Osteocyte (in vitro differentiated cells): ENCODE results near the gene RREB1. TPM values are rescaled to one million over a fixed set of nuclear protein-coding genes. Genes with fewer than 3 reads are reported as not detected.
A peak's percentile ranks its signal among the peaks of the same experiment; 100 is the strongest.

Experiments
- DNase-seq: peaks from one replicate; pipeline ENCODE4 v3.0.0; 2021; ENCODE audit warnings: mixed read lengths; ENCODE audit not compliant: unreplicated experiment; ENCODE audit errors: extremely low spot score
- H3K27ac Mint-ChIP-seq: one replicate; pipeline ENCODE4 v1.8.0; 2021; ENCODE audit warnings: mild to moderate bottlenecking, mixed read lengths; ENCODE audit not compliant: unreplicated experiment
- H3K27me3 Mint-ChIP-seq: one replicate; pipeline ENCODE4 v1.8.0; 2021; ENCODE audit warnings: mixed read lengths; ENCODE audit not compliant: unreplicated experiment
- H3K36me3 Mint-ChIP-seq: one replicate; pipeline ENCODE4 v1.8.0; 2021; ENCODE audit warnings: mixed read lengths; ENCODE audit not compliant: unreplicated experiment
- H3K4me1 Mint-ChIP-seq: one replicate; pipeline ENCODE4 v1.8.0; 2021; ENCODE audit warnings: mixed read lengths; ENCODE audit not compliant: unreplicated experiment
- H3K4me3 Mint-ChIP-seq: one replicate; pipeline ENCODE4 v1.8.0; 2021; ENCODE audit warnings: mild to moderate bottlenecking, moderate library complexity, mixed read lengths; ENCODE audit not compliant: unreplicated experiment
- H3K9me3 Mint-ChIP-seq: one replicate; pipeline ENCODE4 v1.8.0; 2021; ENCODE audit warnings: mixed read lengths; ENCODE audit not compliant: unreplicated experiment
- total RNA-seq: library from RNA; stranded (reverse); gene quantifications from 2 replicates; pipeline ENCODE4 v1.2.1, GENCODE V29; 2021
- TF ChIP-seq, protein P1 (sequence below): fragments of 200-600 bp; sonication (generic); IDR thresholded peaks from 2 replicates; pipeline ENCODE4 v1.5.0; 2021; ENCODE audit warnings: antibody characterized with exemption, mild to moderate bottlenecking, moderate library complexity

RREB1 gene
- total RNA-seq, 1 donor from 2014 or later, result 29.9 TPM

DNA sequence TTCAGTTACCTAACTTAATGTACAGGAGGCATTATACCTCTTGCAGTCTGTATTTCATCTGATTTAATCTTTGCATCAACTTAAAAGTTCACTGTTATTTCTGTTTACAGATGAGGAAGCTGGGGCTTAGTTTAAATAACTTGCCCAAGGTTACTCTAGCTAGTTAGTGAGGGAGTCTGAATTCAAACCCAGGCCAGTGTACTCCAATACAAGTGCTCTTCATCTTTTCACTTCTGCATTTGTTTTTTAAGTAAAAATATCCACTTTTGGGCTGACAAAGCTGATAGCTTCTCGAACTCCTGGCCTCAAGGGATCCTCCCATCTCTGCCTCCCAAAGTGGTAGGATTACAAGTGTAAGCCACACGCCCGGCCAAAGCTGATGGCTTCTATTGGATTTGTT, 23.6 kb downstream of the RREB1 start:
- Mint-ChIP-seq H3K9me3 (no peaks in the 10 kb centered on the region), H3K27ac (no peak overlapping the region)
- TF ChIP-seq, protein P1, sequence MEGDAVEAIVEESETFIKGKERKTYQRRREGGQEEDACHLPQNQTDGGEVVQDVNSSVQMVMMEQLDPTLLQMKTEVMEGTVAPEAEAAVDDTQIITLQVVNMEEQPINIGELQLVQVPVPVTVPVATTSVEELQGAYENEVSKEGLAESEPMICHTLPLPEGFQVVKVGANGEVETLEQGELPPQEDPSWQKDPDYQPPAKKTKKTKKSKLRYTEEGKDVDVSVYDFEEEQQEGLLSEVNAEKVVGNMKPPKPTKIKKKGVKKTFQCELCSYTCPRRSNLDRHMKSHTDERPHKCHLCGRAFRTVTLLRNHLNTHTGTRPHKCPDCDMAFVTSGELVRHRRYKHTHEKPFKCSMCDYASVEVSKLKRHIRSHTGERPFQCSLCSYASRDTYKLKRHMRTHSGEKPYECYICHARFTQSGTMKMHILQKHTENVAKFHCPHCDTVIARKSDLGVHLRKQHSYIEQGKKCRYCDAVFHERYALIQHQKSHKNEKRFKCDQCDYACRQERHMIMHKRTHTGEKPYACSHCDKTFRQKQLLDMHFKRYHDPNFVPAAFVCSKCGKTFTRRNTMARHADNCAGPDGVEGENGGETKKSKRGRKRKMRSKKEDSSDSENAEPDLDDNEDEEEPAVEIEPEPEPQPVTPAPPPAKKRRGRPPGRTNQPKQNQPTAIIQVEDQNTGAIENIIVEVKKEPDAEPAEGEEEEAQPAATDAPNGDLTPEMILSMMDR, result no peak

DNA sequence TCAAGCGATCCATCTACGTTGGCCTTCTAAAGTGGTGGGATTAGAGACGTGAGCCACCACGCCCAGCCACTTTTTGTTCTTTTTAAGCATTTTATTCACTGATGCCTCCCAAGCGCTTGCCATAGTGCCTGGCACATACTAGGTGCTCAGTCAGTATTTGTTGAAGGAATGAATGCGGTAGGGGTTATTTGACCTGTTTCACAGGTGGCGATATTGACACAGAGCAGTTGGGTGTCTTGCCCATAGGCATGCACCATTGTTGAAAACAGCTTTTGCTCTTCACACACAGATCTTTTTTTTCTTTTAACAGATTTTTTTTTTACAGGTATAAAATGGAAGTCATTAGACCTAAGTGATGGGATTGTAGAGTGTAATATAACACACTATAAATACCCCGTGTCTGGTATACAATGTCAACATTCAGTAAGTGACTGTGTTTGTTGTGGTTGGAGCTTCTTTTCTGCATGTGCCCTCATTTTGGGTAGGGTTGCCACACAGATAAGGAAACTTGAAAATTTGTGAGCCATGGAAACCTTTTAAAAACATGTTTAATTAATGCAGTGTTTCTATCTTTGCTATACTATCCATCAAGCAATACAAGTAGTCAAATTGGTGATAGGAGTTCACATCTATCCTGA, 24.8 kb downstream of the RREB1 start:
- DNase-seq, result no peak
- Mint-ChIP-seq H3K27ac (no peak overlapping the region), H3K4me1 (peaks cover 30% of the 10 kb centered on the region), H3K9me3 (no peaks in the 10 kb centered on the region), H3K27me3 (no peaks in the 10 kb centered on the region), H3K4me3 (no peak overlapping the region), H3K36me3 (peaks cover 2% of the 10 kb centered on the region)
- TF ChIP-seq, protein P1, result no peak

More for the DNA sequence above, 23.6 kb downstream of the RREB1 start:
- no peak overlapping the region for H3K4me3 Mint-ChIP-seq
- H3K4me1 Mint-ChIP-seq, result peaks cover 21% of the 10 kb centered on the region
- H3K27me3 Mint-ChIP-seq, result no peaks in the 10 kb centered on the region
- DNase-seq, result no peak
- peaks cover 2% of the 10 kb centered on the region for H3K36me3 Mint-ChIP-seq

DNA sequence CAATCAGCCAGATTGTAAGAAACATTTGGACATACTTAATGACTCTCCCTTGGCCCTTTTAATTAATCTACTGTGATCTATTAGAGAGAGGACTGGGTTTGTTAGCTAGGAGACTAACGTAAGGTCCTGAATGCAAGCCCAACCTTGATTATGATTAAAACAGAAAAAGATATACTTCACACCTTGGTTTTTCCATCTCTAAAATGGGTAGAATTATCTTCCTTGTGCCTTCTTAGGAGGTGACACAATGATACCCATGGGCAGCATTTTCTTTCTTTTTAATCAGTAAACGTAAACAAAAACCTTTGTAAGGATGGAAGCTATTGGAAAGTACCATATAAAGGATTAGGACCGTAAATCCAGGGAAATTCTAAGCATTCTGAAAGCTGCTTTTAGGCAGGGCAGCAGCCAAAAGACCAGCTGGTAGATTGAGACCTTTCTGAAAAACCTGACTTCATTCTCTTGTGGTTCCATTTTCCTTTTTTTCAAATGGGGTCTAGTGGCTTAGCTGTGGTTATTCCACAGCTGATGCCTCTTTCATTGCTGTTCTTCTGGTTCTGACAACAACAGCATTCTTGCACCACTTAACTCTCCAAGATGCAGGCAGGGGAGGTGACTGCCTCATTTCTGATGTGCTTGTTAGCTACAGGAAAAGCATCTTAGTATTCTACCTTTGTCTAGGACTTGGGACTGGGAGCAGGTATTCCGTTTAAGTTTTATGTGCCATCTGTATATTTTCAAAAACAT, 27.4 kb downstream of the RREB1 start:
- H3K4me1 Mint-ChIP-seq, result peaks cover 40% of the 10 kb centered on the region
- H3K36me3 Mint-ChIP-seq, result peaks cover 2% of the 10 kb centered on the region
- no peak overlapping the region for H3K4me3 Mint-ChIP-seq
- DNase-seq, result no peak
- no peaks in the 10 kb centered on the region for H3K27me3 Mint-ChIP-seq
- H3K9me3 Mint-ChIP-seq, result no peaks in the 10 kb centered on the region
- H3K27ac Mint-ChIP-seq, result no peak overlapping the region
- TF ChIP-seq, protein P1, result no peak

DNA sequence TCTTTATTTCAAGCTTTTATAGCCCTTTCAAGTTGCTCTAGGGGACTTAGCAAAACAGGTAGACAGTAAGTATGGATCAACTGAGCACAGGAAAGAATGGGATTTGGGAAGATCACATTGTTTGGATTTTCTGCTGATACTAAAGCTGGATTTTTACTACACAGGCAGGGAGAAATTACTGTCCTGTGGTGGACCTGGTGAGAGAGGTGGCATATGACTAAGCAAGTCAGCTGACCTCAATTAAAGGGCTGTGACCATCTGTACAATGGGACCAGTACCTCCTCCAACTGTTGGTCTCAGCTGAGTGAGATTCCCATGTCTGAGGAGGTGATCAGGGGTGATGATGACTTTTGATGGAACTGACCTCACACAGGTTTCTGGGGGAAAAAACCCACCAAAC, 28.0 kb downstream of the RREB1 start:
- peaks cover 44% of the 10 kb centered on the region for H3K4me1 Mint-ChIP-seq
- peaks cover 2% of the 10 kb centered on the region for H3K36me3 Mint-ChIP-seq
- H3K4me3 Mint-ChIP-seq, result no peak overlapping the region
- no peaks in the 10 kb centered on the region for H3K27me3 Mint-ChIP-seq
- H3K27ac Mint-ChIP-seq, result no peak overlapping the region
- DNase-seq, result no peak
- H3K9me3 Mint-ChIP-seq, result no peaks in the 10 kb centered on the region
- TF ChIP-seq, protein P1, result no peak

DNA sequence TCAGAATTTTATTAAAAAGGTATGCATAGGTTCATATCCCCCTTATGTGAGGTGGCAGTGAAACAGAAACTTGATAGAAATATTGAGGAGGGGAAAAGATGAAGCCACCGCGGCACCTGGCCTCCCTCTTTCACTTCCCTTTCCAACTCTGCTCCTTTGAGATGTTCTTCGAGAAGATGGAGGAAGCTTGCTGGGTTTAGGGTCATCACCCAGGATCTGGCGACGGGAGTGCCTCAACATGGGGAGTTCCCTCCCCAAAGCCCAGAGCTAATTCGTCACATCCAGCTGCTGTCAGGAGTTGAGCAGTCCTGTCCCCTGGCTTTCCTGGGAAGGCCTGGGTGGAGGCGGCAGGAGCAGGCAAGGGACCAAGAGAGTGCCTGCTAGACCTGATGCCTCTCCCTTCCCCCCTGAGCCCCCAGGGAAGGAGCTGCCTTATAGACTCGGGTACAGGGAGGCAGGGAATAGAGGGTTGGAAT, 29.1 kb downstream of the RREB1 start:
- peaks cover 51% of the 10 kb centered on the region for H3K4me1 Mint-ChIP-seq
- no peaks in the 10 kb centered on the region for H3K36me3 Mint-ChIP-seq
- DNase-seq, result peak; percentile 51
- TF ChIP-seq, protein P1, result no peak
- no peak overlapping the region for H3K4me3 Mint-ChIP-seq
- no peaks in the 10 kb centered on the region for H3K27me3 Mint-ChIP-seq
- peak overlapping the region; percentile 92 for H3K27ac Mint-ChIP-seq
- no peaks in the 10 kb centered on the region for H3K9me3 Mint-ChIP-seq
